HepG2 (cell line): ENCODE data around the gene PPP2R5E. TPM values are rescaled to one million over a fixed set of nuclear protein-coding genes. Genes with fewer than 3 reads are reported as not detected.

ENCODE experiments used
- ATF1 ChIP-seq: IDR thresholded peaks from 2 replicates; pipeline ENCODE4 v1.6.1; 2016; ENCODE audit warnings: mild to moderate bottlenecking, control low read depth
- DPF2 ChIP-seq: sonication (generic); formaldehyde crosslinking; IDR thresholded peaks from 2 replicates; pipeline ENCODE4 v1.4.0; 2020; ENCODE audit warnings: mild to moderate bottlenecking, low read depth, missing genetic modification reagents, borderline replicate concordance
- EP300 ChIP-seq, 3 experiments: sonication (generic) in 1 of 3; formaldehyde crosslinking in 1 of 3; IDR thresholded peaks; 2 replicates each; pipeline versions ENCODE4 v1.5.1 to v1.6.1; 2011 to 2020; ENCODE audit warnings: low read depth in 2 of 3, low read length in 2 of 3, borderline replicate concordance in 1 of 3, improper control_type of control experiment in 1 of 3, mild to moderate bottlenecking in 1 of 3, missing genetic modification reagents in 1 of 3, moderate library complexity in 1 of 3
- IKZF4 ChIP-seq: sonication (generic); formaldehyde crosslinking; IDR thresholded peaks from 2 replicates; pipeline ENCODE4 v1.5.1; 2020; ENCODE audit warnings: borderline replicate concordance, mild to moderate bottlenecking, low read depth, missing genetic modification reagents; ENCODE audit errors: not compliant biosample characterization
- KDM3A ChIP-seq: IDR thresholded peaks from 2 replicates; pipeline ENCODE4 v1.6.1; 2018; ENCODE audit warnings: low read depth, missing compliant biosample characterization
- KLF11 ChIP-seq: IDR thresholded peaks from 2 replicates; pipeline ENCODE4 v1.6.1; 2016; ENCODE audit warnings: missing compliant biosample characterization
- LCORL ChIP-seq, 2 experiments: fragments of 450-650 bp in 1 of 2; sonication (generic) in 1 of 2; formaldehyde crosslinking in 1 of 2; IDR thresholded peaks; 2 replicates each; pipeline versions ENCODE4 v1.5.0 to v1.6.1; 2017 to 2020; ENCODE audit warnings: antibody characterized with exemption in 1 of 2, missing genetic modification reagents in 1 of 2
- MAX ChIP-seq: IDR thresholded peaks from 2 replicates; pipeline ENCODE4 v1.6.1; 2012; ENCODE audit warnings: inconsistent platforms
- MTF2 ChIP-seq: sonication (generic); formaldehyde crosslinking; IDR thresholded peaks from 2 replicates; pipeline ENCODE4 v1.5.0; 2020; ENCODE audit warnings: missing genetic modification reagents, borderline replicate concordance
- NFRKB ChIP-seq: fragments of 450-650 bp; IDR thresholded peaks from 2 replicates; pipeline ENCODE4 v1.6.1; 2017
- NFYC ChIP-seq: IDR thresholded peaks from 2 replicates; pipeline ENCODE4 v1.6.1; 2016; ENCODE audit warnings: missing genetic modification reagents, missing compliant biosample characterization
- NR2F6 ChIP-seq, 2 experiments: IDR thresholded peaks; 2 replicates each; pipeline ENCODE4 v1.6.1; 2016; ENCODE audit warnings: antibody characterized with exemption in 1 of 2, mild to moderate bottlenecking in 1 of 2
- PHF8 ChIP-seq: sonication (generic); formaldehyde crosslinking; IDR thresholded peaks from 2 replicates; pipeline ENCODE4 v1.5.0; 2020; ENCODE audit warnings: missing genetic modification reagents
- SUZ12 ChIP-seq: fragments of 150-350 bp; IDR thresholded peaks from 2 replicates; pipeline ENCODE4 v1.6.1; 2014; ENCODE audit warnings: low read depth, low read length
- ZBTB1 ChIP-seq: sonication (generic); formaldehyde crosslinking; IDR thresholded peaks from 2 replicates; pipeline ENCODE4 v1.4.0; 2020; ENCODE audit warnings: missing genetic modification reagents, borderline replicate concordance
- ZNF234 ChIP-seq: sonication (generic); formaldehyde crosslinking; conservative IDR thresholded peaks from 2 replicates; pipeline ENCODE4 v1.5.1; 2020; ENCODE audit warnings: mild to moderate bottlenecking, missing genetic modification reagents
- ZNF235 ChIP-seq: sonication (generic); formaldehyde crosslinking; IDR thresholded peaks from 2 replicates; pipeline ENCODE4 v1.8.1; 2023; ENCODE audit warnings: mild to moderate bottlenecking, missing genetic modification reagents, borderline replicate concordance
- ZNF451 ChIP-seq: sonication (generic); formaldehyde crosslinking; IDR thresholded peaks from 2 replicates; pipeline ENCODE4 v1.5.0; 2020; ENCODE audit warnings: mild to moderate bottlenecking, missing genetic modification reagents
- ZNF543 ChIP-seq: sonication (generic); formaldehyde crosslinking; IDR thresholded peaks from 2 replicates; pipeline ENCODE4 v1.4.0; 2020; ENCODE audit warnings: mild to moderate bottlenecking, missing genetic modification reagents
- ZNF577 ChIP-seq: sonication (generic); formaldehyde crosslinking; IDR thresholded peaks from 2 replicates; pipeline ENCODE4 v1.4.0; 2020; ENCODE audit warnings: mild to moderate bottlenecking, low read depth, missing genetic modification reagents, borderline replicate concordance
- ZNF691 ChIP-seq: sonication (generic); formaldehyde crosslinking; IDR thresholded peaks from 2 replicates; pipeline ENCODE4 v1.4.0; 2020; ENCODE audit warnings: missing genetic modification reagents, low read depth, mild to moderate bottlenecking, borderline replicate concordance
- ZNF883 ChIP-seq: sonication (generic); formaldehyde crosslinking; IDR thresholded peaks from 2 replicates; pipeline ENCODE4 v1.5.1; 2020; ENCODE audit warnings: mild to moderate bottlenecking, missing genetic modification reagents; ENCODE audit errors: not compliant biosample characterization
- ZSCAN20 ChIP-seq: sonication (generic); formaldehyde crosslinking; IDR thresholded peaks from 2 replicates; pipeline ENCODE4 v1.4.0; 2020; ENCODE audit warnings: missing genetic modification reagents, mild to moderate bottlenecking, borderline replicate concordance
- polyA plus RNA-seq, 8 experiments: library from polyadenylated mRNA; depleted of rRNA in 3 of 8; stranded (reverse) in 7 of 8; unstranded in 1 of 8; fragments of >200 nt; fragmentation: Illumina TruSeq in 4 of 8; extraction: Trizol in 4 of 8; gene quantifications; 2 replicates each; pipeline versions ENCODE4 v1.2.1 to v1.2.3, GENCODE V29; 2011 to 2016; ENCODE audit warnings: low read depth in 4 of 8, missing spikeins in 1 of 8, mixed read lengths in 1 of 8; ENCODE audit not compliant: insufficient read depth in 1 of 8
- total RNA-seq, 5 experiments: library from RNA; depleted of rRNA; stranded (reverse); fragments of >200 nt; fragmentation: Illumina TruSeq; extraction: Trizol; gene quantifications; 2 replicates each; pipeline ENCODE4 v1.2.3, GENCODE V29; 2016; ENCODE audit warnings: low read depth in 1 of 5
- TF ChIP-seq, protein P1 (sequence below): sonication (generic); formaldehyde crosslinking; IDR thresholded peaks from 2 replicates; pipeline ENCODE4 v1.9.0; 2022; ENCODE audit warnings: low read depth, missing genetic modification reagents
- TF ChIP-seq, protein P2 (sequence below): IDR thresholded peaks from 2 replicates; pipeline ENCODE4 v1.6.1; 2018; ENCODE audit warnings: missing genetic modification reagents

PPP2R5E gene
- total and polyA plus RNA-seq, 2 of the 13 experiments (the other 11 are each of a cell fraction or from before 2014, with no cell fraction given), result 8.9 to 11.0 TPM

GRCh38 chr14:63543000-63543825 lies at the start of gene PPP2R5E (continued):
- 0 out of 2 replicates have a peak, but pooled peaks have one; percentile 69 for TF ChIP-seq ZNF691 (CRISPR knock-in tag)
- no peak for TF ChIP-seq ZNF577
- TF ChIP-seq NFRKB, result no peak
- TF ChIP-seq NR2F6 (IDR thresholded peaks at IDR 0.05), result no peak
- TF ChIP-seq NR2F6 (CRISPR knock-in tag; IDR thresholded peaks at IDR 0.05), result peak; percentile 9; the same call in 1 of the 2 replicates
- peak; percentile 53; the same call in 1 of the 2 replicates for TF ChIP-seq ZNF235 (CRISPR knock-in tag)
- 0 out of 2 replicates have a peak, but pooled peaks have one; percentile 17 for TF ChIP-seq KLF11
- TF ChIP-seq PHF8 (CRISPR knock-in tag), result peak; percentile 82
- no peak for TF ChIP-seq ZNF451 (CRISPR knock-in tag)
- TF ChIP-seq, protein P1, sequence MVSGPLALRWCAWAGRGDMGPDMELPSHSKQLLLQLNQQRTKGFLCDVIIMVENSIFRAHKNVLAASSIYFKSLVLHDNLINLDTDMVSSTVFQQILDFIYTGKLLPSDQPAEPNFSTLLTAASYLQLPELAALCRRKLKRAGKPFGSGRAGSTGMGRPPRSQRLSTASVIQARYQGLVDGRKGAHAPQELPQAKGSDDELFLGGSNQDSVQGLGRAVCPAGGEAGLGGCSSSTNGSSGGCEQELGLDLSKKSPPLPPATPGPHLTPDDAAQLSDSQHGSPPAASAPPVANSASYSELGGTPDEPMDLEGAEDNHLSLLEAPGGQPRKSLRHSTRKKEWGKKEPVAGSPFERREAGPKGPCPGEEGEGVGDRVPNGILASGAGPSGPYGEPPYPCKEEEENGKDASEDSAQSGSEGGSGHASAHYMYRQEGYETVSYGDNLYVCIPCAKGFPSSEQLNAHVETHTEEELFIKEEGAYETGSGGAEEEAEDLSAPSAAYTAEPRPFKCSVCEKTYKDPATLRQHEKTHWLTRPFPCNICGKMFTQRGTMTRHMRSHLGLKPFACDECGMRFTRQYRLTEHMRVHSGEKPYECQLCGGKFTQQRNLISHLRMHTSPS (CRISPR knock-in tag), result no peak
- TF ChIP-seq ZSCAN20 (CRISPR knock-in tag), result no peak
- no peak for TF ChIP-seq ZNF883 (CRISPR knock-in tag)
- TF ChIP-seq ZNF234 (CRISPR knock-in tag), result peak; percentile 6; the same call in 1 of the 2 replicates
- TF ChIP-seq SUZ12, result no peak
- TF ChIP-seq ATF1 (CRISPR knock-in tag), result peak; percentile 86
- no peak for TF ChIP-seq ZBTB1 (CRISPR knock-in tag)
- TF ChIP-seq KDM3A (CRISPR knock-in tag), result 0 out of 2 replicates have a peak, but pooled peaks have one; percentile 20
- TF ChIP-seq MAX, result peak; percentile 45
- no peak for TF ChIP-seq MTF2 (CRISPR knock-in tag)
- TF ChIP-seq IKZF4 (CRISPR knock-in tag), result no peak
- TF ChIP-seq NFYC, result peak; percentile 98
- TF ChIP-seq EP300 (IDR thresholded peaks at IDR 0.05; ENCODE audit: low read depth in 2 of 2, low read length in 2 of 2), result no peak
- no peak for TF ChIP-seq EP300 (CRISPR knock-in tag; IDR thresholded peaks at IDR 0.05; ENCODE audit: borderline replicate concordance)
- no peak for TF ChIP-seq ZNF543
- TF ChIP-seq, protein P2, sequence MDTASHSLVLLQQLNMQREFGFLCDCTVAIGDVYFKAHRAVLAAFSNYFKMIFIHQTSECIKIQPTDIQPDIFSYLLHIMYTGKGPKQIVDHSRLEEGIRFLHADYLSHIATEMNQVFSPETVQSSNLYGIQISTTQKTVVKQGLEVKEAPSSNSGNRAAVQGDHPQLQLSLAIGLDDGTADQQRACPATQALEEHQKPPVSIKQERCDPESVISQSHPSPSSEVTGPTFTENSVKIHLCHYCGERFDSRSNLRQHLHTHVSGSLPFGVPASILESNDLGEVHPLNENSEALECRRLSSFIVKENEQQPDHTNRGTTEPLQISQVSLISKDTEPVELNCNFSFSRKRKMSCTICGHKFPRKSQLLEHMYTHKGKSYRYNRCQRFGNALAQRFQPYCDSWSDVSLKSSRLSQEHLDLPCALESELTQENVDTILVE, result no peak; the same call in none of the 2 replicates
- TF ChIP-seq LCORL (IDR thresholded peaks at IDR 0.05), result no peak
- TF ChIP-seq LCORL (CRISPR knock-in tag; IDR thresholded peaks at IDR 0.05), result peak; percentile 33
- TF ChIP-seq DPF2, result no peak
